HEK293T (cell line): ENCODE data around the gene GPR107.

Experiments used
- CTCF ChIA-PET: fragments of 350-600 bp; formaldehyde crosslinking; extraction: SDS; loops from one replicate; lab custom pipeline; 2021; ENCODE audit warnings: antibody characterized with exemption, inconsistent platforms; lab: Yijun Ruan, JAX
- POLR2A ChIA-PET: fragments of 350-600 bp; formaldehyde crosslinking; extraction: SDS; loops from one replicate; lab custom pipeline; 2020; ENCODE audit warnings: antibody characterized with exemption, inconsistent platforms; lab: Yijun Ruan, JAX
- DNase-seq: peaks from one replicate; pipeline ENCODE4 v3.0.0; 2012; ENCODE audit warnings: mixed read lengths; ENCODE audit errors: extremely low spot score
- ARNT ChIP-seq: fragments of 450-650 bp; IDR thresholded peaks from 2 replicates; pipeline ENCODE4 v1.6.1; 2017; ENCODE audit warnings: mild to moderate bottlenecking
- BHLHE40 ChIP-seq: fragments of 450-650 bp; IDR thresholded peaks from 2 replicates; pipeline ENCODE4 v1.6.1; 2016; ENCODE audit warnings: mild to moderate bottlenecking, moderate library complexity, borderline replicate concordance
- CTBP1 ChIP-seq: fragments of 450-650 bp; IDR thresholded peaks from 2 replicates; pipeline ENCODE4 v1.6.1; 2016; ENCODE audit warnings: borderline replicate concordance
- ELF4 ChIP-seq: fragments of 450-650 bp; IDR thresholded peaks from 2 replicates; pipeline ENCODE4 v1.6.1; 2017; ENCODE audit warnings: antibody characterized with exemption
- FOXA1 ChIP-seq: fragments of 450-650 bp; IDR thresholded peaks from 2 replicates; pipeline ENCODE4 v1.6.1; 2016; ENCODE audit warnings: mild to moderate bottlenecking
- FOXK2 ChIP-seq: fragments of 450-650 bp; IDR thresholded peaks from 2 replicates; pipeline ENCODE4 v1.6.1; 2016; ENCODE audit warnings: mild to moderate bottlenecking
- FOXM1 ChIP-seq: fragments of 450-650 bp; IDR thresholded peaks from 2 replicates; pipeline ENCODE4 v1.6.1; 2017; ENCODE audit warnings: mild to moderate bottlenecking, borderline replicate concordance
- HDGF ChIP-seq: fragments of 450-650 bp; IDR thresholded peaks from 2 replicates; pipeline ENCODE4 v1.6.1; 2017; ENCODE audit warnings: antibody characterized with exemption, borderline replicate concordance
- L3MBTL2 ChIP-seq: fragments of 450-650 bp; conservative IDR thresholded peaks from 2 replicates; pipeline ENCODE4 v1.6.1; 2016; ENCODE audit warnings: mild to moderate bottlenecking
- LEF1 ChIP-seq: fragments of 450-650 bp; IDR thresholded peaks from 2 replicates; pipeline ENCODE4 v1.6.1; 2017; ENCODE audit warnings: mild to moderate bottlenecking, borderline replicate concordance
- NFRKB ChIP-seq: fragments of 450-650 bp; IDR thresholded peaks from 2 replicates; pipeline ENCODE4 v1.6.1; 2016; ENCODE audit warnings: mild to moderate bottlenecking, moderate library complexity
- PKNOX1 ChIP-seq: fragments of 450-650 bp; IDR thresholded peaks from 2 replicates; pipeline ENCODE4 v1.6.1; 2016
- SP1 ChIP-seq: fragments of 450-650 bp; IDR thresholded peaks from 2 replicates; pipeline ENCODE4 v1.6.1; 2017
- SUZ12 ChIP-seq: fragments of 450-650 bp; IDR thresholded peaks from 2 replicates; pipeline ENCODE4 v1.6.1; 2016; ENCODE audit warnings: mild to moderate bottlenecking
- TARDBP ChIP-seq: fragments of 450-650 bp; IDR thresholded peaks from 2 replicates; pipeline ENCODE4 v1.6.1; 2016
- ZNF384 ChIP-seq: fragments of 450-650 bp; IDR thresholded peaks from 2 replicates; pipeline ENCODE4 v1.6.1; 2016

GPR107 gene

GRCh38 chr9:130180516-130180915, 126.8 kb downstream of the GPR107 start:
- no peak for TF ChIP-seq CTBP1
- TF ChIP-seq BHLHE40 = no peak
- no peak for TF ChIP-seq HDGF
- no peak for TF ChIP-seq FOXM1
- no peak for TF ChIP-seq FOXK2
- no peak for TF ChIP-seq TARDBP
- no peak for TF ChIP-seq SP1
- no peak for TF ChIP-seq ZNF384
- no peak for TF ChIP-seq ELF4
- TF ChIP-seq LEF1 = no peak
- no peak for TF ChIP-seq FOXA1
- no peak for TF ChIP-seq ARNT
- TF ChIP-seq L3MBTL2 = no peak
- no peak for TF ChIP-seq SUZ12
- no peak for TF ChIP-seq PKNOX1
- no peak for TF ChIP-seq NFRKB
- ChIA-PET POLR2A (no interaction called here), CTCF (no interaction called here)
- DNase-seq = no peak

GRCh38 chr9:130181678-130182380, 128.1 kb downstream of the GPR107 start:
- POLR2A ChIA-PET = no interaction called here
- TF ChIP-seq LEF1 (no peak), ARNT (no peak), ZNF384 (no peak), CTBP1 (no peak), FOXA1 (no peak), SP1 (no peak), HDGF (no peak), BHLHE40 (no peak), L3MBTL2 (no peak), NFRKB (no peak), PKNOX1 (no peak), SUZ12 (no peak), TARDBP (no peak), FOXK2 (no peak), ELF4 (no peak), FOXM1 (no peak)
- DNase-seq = no peak
- CTCF ChIA-PET = no interaction called here

GRCh38 chr9:130182381-130182909, 128.7 kb downstream of the GPR107 start:
- POLR2A ChIA-PET = no interaction called here
- DNase-seq = no peak
- CTCF ChIA-PET = no interaction called here
- no peak for TF ChIP-seq ELF4
- no peak for TF ChIP-seq ZNF384
- no peak for TF ChIP-seq FOXK2
- TF ChIP-seq NFRKB = no peak
- no peak for TF ChIP-seq SP1
- TF ChIP-seq FOXM1 = no peak
- TF ChIP-seq TARDBP = no peak
- no peak for TF ChIP-seq HDGF
- TF ChIP-seq L3MBTL2 = no peak
- no peak for TF ChIP-seq BHLHE40
- TF ChIP-seq LEF1 = no peak
- TF ChIP-seq ARNT = no peak
- TF ChIP-seq SUZ12 = no peak

- no peak for DNase-seq
- TF ChIP-seq FOXA1 (no peak), FOXM1 (no peak), ZNF384 (no peak), L3MBTL2 (no peak), LEF1 (no peak), NFRKB (no peak), SUZ12 (no peak), CTBP1 (no peak), FOXK2 (no peak), ARNT (no peak), TARDBP (no peak), BHLHE40 (no peak), HDGF (no peak), SP1 (no peak), PKNOX1 (no peak), ELF4 (no peak)
- CTCF ChIA-PET = no interaction called here
- POLR2A ChIA-PET = no interaction called here
Measured at GRCh38 chr9:130183133-130183762, 129.5 kb downstream of the GPR107 start.

- CTCF ChIA-PET = no interaction called here
- no peak for TF ChIP-seq SP1
- TF ChIP-seq PKNOX1 = no peak
- no peak for TF ChIP-seq ARNT
- no peak for TF ChIP-seq BHLHE40
- TF ChIP-seq FOXM1 = no peak
- no peak for TF ChIP-seq CTBP1
- no peak for TF ChIP-seq LEF1
- TF ChIP-seq FOXA1 = no peak
- no peak for TF ChIP-seq L3MBTL2
- TF ChIP-seq HDGF = no peak
- no peak for TF ChIP-seq ELF4
Measured at GRCh38 chr9:130185017-130185416, 131.3 kb downstream of the GPR107 start.

More at GRCh38 chr9:130185017-130185416, 131.3 kb downstream of the GPR107 start:
- no peak for DNase-seq
- POLR2A ChIA-PET = no interaction called here
